Panc1 (cell line): ENCODE measurements around the gene TEAD4. TPM values are rescaled to one million over a fixed set of nuclear protein-coding genes. Genes with fewer than 3 reads are reported as not detected.

Experiments
- ATAC-seq: fragments of 200-7000 bp; cut with Tn5 transposase; 2 replicates; pipeline ENCODE4 v1.9.1; 2020; ENCODE audit warnings: mild to moderate bottlenecking, moderate library complexity
- BruUV-seq: library from RNA; stranded (reverse); fragments of 400-500 nt; replicated peaks from 2 replicates; lab custom pipeline; 2021; lab: Mats Ljungman, UMichigan
- CTCF ChIA-PET: fragments of 300-600 bp; sonication (Branson Sonifier 250); formaldehyde crosslinking; loops from one replicate; lab custom pipeline; 2022; ENCODE audit warnings: antibody characterized with exemption; lab: Charles Lee
- POLR2A ChIA-PET: fragments of 300-600 bp; sonication (Branson Sonifier 250); formaldehyde crosslinking; loops from one replicate; lab custom pipeline; 2022; ENCODE audit warnings: antibody characterized with exemption; lab: Charles Lee
- DNase-seq: peaks from one replicate; pipeline ENCODE4 v3.0.0-alpha.2; 2010; ENCODE audit warnings: low read depth, low spot score
- H3K27ac ChIP-seq: 2 replicates; pipeline ENCODE4 v1.5.1; 2011; ENCODE audit warnings: mild to moderate bottlenecking, low read length, inconsistent platforms
- H3K27me3 ChIP-seq: fragments of 200-500 bp; sonication (Bioruptor generic); 2 replicates; pipeline ENCODE4 v1.6.0; 2014; ENCODE audit warnings: low read length, inconsistent platforms; ENCODE audit not compliant: control insufficient read depth, insufficient read depth
- H3K36me3 ChIP-seq: fragments of 200-500 bp; sonication (Bioruptor generic); 2 replicates; pipeline ENCODE4 v1.5.1; 2014; ENCODE audit warnings: inconsistent platforms, mild to moderate bottlenecking, low read length, moderate library complexity; ENCODE audit not compliant: control insufficient read depth, insufficient read depth
- H3K4me1 ChIP-seq: 2 replicates; pipeline ENCODE4 v1.5.1; 2011; ENCODE audit warnings: inconsistent platforms, mild to moderate bottlenecking, low read length, moderate library complexity; ENCODE audit not compliant: control insufficient read depth, insufficient read depth
- H3K4me3 ChIP-seq, 2 experiments: 2 replicates each; pipeline ENCODE4 v1.5.1; 2011 to 2012; ENCODE audit warnings: low read depth in 2 of 2, low read length in 2 of 2, mild to moderate bottlenecking in 2 of 2, inconsistent platforms in 1 of 2, moderate library complexity in 1 of 2
- H3K9me3 ChIP-seq: fragments of 200-500 bp; sonication (Bioruptor generic); 2 replicates; pipeline ENCODE4 v1.5.1; 2014; ENCODE audit warnings: low read depth, mild to moderate bottlenecking, inconsistent platforms, low read length, moderate library complexity; ENCODE audit not compliant: control insufficient read depth, insufficient read depth
- CTCF ChIP-seq: fragments of 450-650 bp; IDR thresholded peaks from 2 replicates; pipeline ENCODE4 v1.5.1; 2017; ENCODE audit warnings: mild to moderate bottlenecking
- POLR2AphosphoS5 ChIP-seq: IDR thresholded peaks from 2 replicates; pipeline ENCODE4 v1.6.1; 2012; ENCODE audit warnings: mild to moderate bottlenecking, low read depth, low read length, moderate library complexity
- REST ChIP-seq, 2 experiments: IDR thresholded peaks; 2 replicates each; pipeline ENCODE4 v1.6.1; 2011 to 2012; ENCODE audit warnings: low read depth in 2 of 2, control low read depth in 1 of 2, low read length in 1 of 2, mild to moderate bottlenecking in 1 of 2, moderate library complexity in 1 of 2; ENCODE audit not compliant: insufficient read depth in 1 of 2
- SIN3A ChIP-seq: IDR thresholded peaks from 2 replicates; pipeline ENCODE4 v1.6.1; 2012; ENCODE audit warnings: low read depth, mild to moderate bottlenecking, low read length, moderate library complexity, borderline replicate concordance; ENCODE audit not compliant: insufficient read depth
- TCF7L2 ChIP-seq: IDR thresholded peaks from 2 replicates; pipeline ENCODE4 v1.6.1; 2011; ENCODE audit warnings: mild to moderate bottlenecking, low read depth, low read length, inconsistent platforms
- in situ Hi-C: cut with HindIII; loops from 2 replicates; pipeline ENCODE4 v1.10.0; 2016; ENCODE audit warnings: low sequenced_read_pairs, low pct_unique_long_range_greater_than_20kb
- intact Hi-C: fragments of 100-400 bp; cut with micrococcal nuclease; formaldehyde crosslinking; loops from one replicate; pipeline ENCODE4 v1.10.0; 2022; ENCODE audit not compliant: unreplicated experiment
- total RNA-seq: library from RNA; stranded (reverse); gene quantifications from one replicate; pipeline ENCODE4 v1.2.1, GENCODE V29; 2021; ENCODE audit not compliant: unreplicated experiment

The TEAD4 gene
- total RNA-seq, 1 experiment from 2014 or later: 47.6 TPM

- H3K4me3 ChIP-seq: no peak overlapping the region
- H3K36me3 ChIP-seq: no peaks in the 10 kb centered on the region
- ChIA-PET POLR2A (no interaction called here), CTCF (no interaction called here)
- no peak overlapping the region for H3K27ac ChIP-seq
- DNase-seq: no peak
- H3K4me1 ChIP-seq: no peaks in the 10 kb centered on the region
- no TSS peak for BruUV-seq
- TF ChIP-seq POLR2AphosphoS5: no peak
- TF ChIP-seq TCF7L2: no peak
- TF ChIP-seq SIN3A: no peak
- no peak for TF ChIP-seq CTCF
- TF ChIP-seq REST (IDR thresholded peaks at IDR 0.05; ENCODE audit: insufficient read depth in 1 of 2, low read depth in 2 of 2, low read length in 1 of 2): no peak
- no peaks in the 10 kb centered on the region for H3K9me3 ChIP-seq
- in situ Hi-C loops (no loop called here), intact Hi-C loops (no loop called here)
- no peak for ATAC-seq
- no peaks in the 10 kb centered on the region for H3K27me3 ChIP-seq
Observed at GRCh38 chr12:3012786-3013185, 53.6 kb downstream of the TEAD4 start.

GRCh38 chr12:3014641-3015040, 55.4 kb downstream of the TEAD4 start:
- in situ Hi-C loops (no loop called here), intact Hi-C loops (no loop called here)
- no peak for ATAC-seq

More at GRCh38 chr12:3014641-3015040, 55.4 kb downstream of the TEAD4 start:
- ChIA-PET POLR2A (no interaction called here), CTCF (no interaction called here)
- Histone ChIP-seq H3K9me3 (no peaks in the 10 kb centered on the region), H3K27ac (no peak overlapping the region), H3K27me3 (no peaks in the 10 kb centered on the region), H3K36me3 (no peaks in the 10 kb centered on the region), H3K4me1 (no peaks in the 10 kb centered on the region), H3K4me3 (no peak overlapping the region)
- TSS peak; percentile 49 for BruUV-seq
- no peak for DNase-seq
- TF ChIP-seq CTCF (no peak), REST (IDR thresholded peaks at IDR 0.05; ENCODE audit: insufficient read depth in 1 of 2, low read depth in 2 of 2, low read length in 1 of 2) (no peak), TCF7L2 (no peak), POLR2AphosphoS5 (no peak), SIN3A (no peak)
